WTC11 (cell line): ENCODE measurements around the gene CDH13. TPM values are rescaled to one million over a fixed set of nuclear protein-coding genes. Genes with fewer than 3 reads are reported as not detected.
A peak's percentile ranks its signal among the peaks of the same experiment; 100 is the strongest.

Experiments
- ATAC-seq: fragments of 200-7000 bp; cut with Tn5 transposase; 2 replicates; pipeline ENCODE4 v1.10.0; 2021; ENCODE audit warnings: mild to moderate bottlenecking, moderate library complexity
- CTCF ChIA-PET: fragments of 300-600 bp; sonication (Branson Sonifier 250); formaldehyde crosslinking; loops from one replicate; lab custom pipeline; 2021; ENCODE audit warnings: antibody characterized with exemption; lab: Charles Lee
- POLR2A ChIA-PET: fragments of 350-600 bp; sonication (Branson Sonifier 250); formaldehyde crosslinking; loops from one replicate; lab custom pipeline; 2021; ENCODE audit warnings: antibody characterized with exemption; lab: Charles Lee
- DNase-seq: peaks from one replicate; pipeline ENCODE4 v3.0.0; 2021; ENCODE audit warnings: low spot score
- H3K27ac Mint-ChIP-seq: 2 replicates; pipeline ENCODE4 v1.8.0; 2021; ENCODE audit warnings: mixed read lengths
- H3K27me3 Mint-ChIP-seq: 2 replicates; pipeline ENCODE4 v1.8.0; 2021; ENCODE audit warnings: low read depth, mild to moderate bottlenecking, moderate library complexity, mixed read lengths
- H3K36me3 Mint-ChIP-seq: 2 replicates; pipeline ENCODE4 v1.8.0; 2021; ENCODE audit warnings: mixed read lengths
- H3K4me1 Mint-ChIP-seq: 2 replicates; pipeline ENCODE4 v1.8.0; 2022; ENCODE audit warnings: mixed read lengths
- H3K4me3 Mint-ChIP-seq: 2 replicates; pipeline ENCODE4 v1.8.0; 2021; ENCODE audit warnings: mild to moderate bottlenecking, moderate library complexity, mixed read lengths
- H3K9me3 Mint-ChIP-seq: 2 replicates; pipeline ENCODE4 v1.8.0; 2021; ENCODE audit warnings: mixed read lengths
- JAZF1 ChIP-seq: fragments of 250-450 bp; sonication (Bioruptor Pico); IDR thresholded peaks from 2 replicates; pipeline ENCODE4 v1.9.0; 2021; ENCODE audit warnings: moderate library complexity, mild to moderate bottlenecking, inconsistent platforms
- NFE2L1 ChIP-seq: sonication (generic); formaldehyde crosslinking; IDR thresholded peaks from 2 replicates; pipeline ENCODE4 v1.8.1; 2023; ENCODE audit warnings: missing genetic modification reagents
- NR3C1 ChIP-seq: sonication (generic); formaldehyde crosslinking; conservative IDR thresholded peaks from 2 replicates; pipeline ENCODE4 v1.8.1; 2023; ENCODE audit warnings: low read depth, mild to moderate bottlenecking, missing genetic modification reagents
- RELA ChIP-seq: sonication (generic); formaldehyde crosslinking; IDR thresholded peaks from 2 replicates; pipeline ENCODE4 v1.8.1; 2022; ENCODE audit warnings: missing genetic modification reagents, mild to moderate bottlenecking, borderline replicate concordance
- ZBTB21 ChIP-seq: sonication (generic); formaldehyde crosslinking; IDR thresholded peaks from 2 replicates; pipeline ENCODE4 v1.8.1; 2023; ENCODE audit warnings: mild to moderate bottlenecking, missing genetic modification reagents, borderline replicate concordance
- ZNF232 ChIP-seq: sonication (generic); formaldehyde crosslinking; IDR thresholded peaks from 2 replicates; pipeline ENCODE4 v1.8.0; 2022; ENCODE audit warnings: mild to moderate bottlenecking, missing genetic modification reagents
- ZNF396 ChIP-seq: fragments of 250-450 bp; sonication (Bioruptor Pico); IDR thresholded peaks from 2 replicates; pipeline ENCODE4 v1.8.0; 2021; ENCODE audit warnings: mild to moderate bottlenecking, moderate library complexity, borderline replicate concordance
- ZNF671 ChIP-seq: fragments of 250-450 bp; sonication (Bioruptor Pico); IDR thresholded peaks from 2 replicates; pipeline ENCODE4 v1.8.0; 2021; ENCODE audit warnings: mild to moderate bottlenecking
- total RNA-seq: library from RNA; stranded (reverse); gene quantifications from 3 replicates; pipeline ENCODE4 v1.2.3, GENCODE V29; 2021
- TF ChIP-seq, protein P1 (sequence below): sonication (generic); formaldehyde crosslinking; IDR thresholded peaks from 2 replicates; pipeline ENCODE4 v1.8.0; 2023; ENCODE audit warnings: mild to moderate bottlenecking, missing genetic modification reagents
- TF ChIP-seq, protein P2 (sequence below): fragments of 250-450 bp; sonication (Bioruptor Pico); IDR thresholded peaks from 2 replicates; pipeline ENCODE4 v1.9.0; 2021; ENCODE audit warnings: mild to moderate bottlenecking
- TF ChIP-seq, protein P3 (sequence below): fragments of 200-600 bp; IDR thresholded peaks from 2 replicates; pipeline ENCODE4 v1.8.0; 2022; ENCODE audit warnings: antibody characterized with exemption
- TF ChIP-seq, protein P4 (sequence below): sonication (generic); formaldehyde crosslinking; IDR thresholded peaks from 2 replicates; pipeline ENCODE4 v1.8.1; 2022; ENCODE audit warnings: missing genetic modification reagents, borderline replicate concordance
- TF ChIP-seq, protein P5 (sequence below): fragments of 250-450 bp; sonication (Bioruptor Pico); IDR thresholded peaks from 2 replicates; pipeline ENCODE4 v1.9.0; 2021; ENCODE audit warnings: mild to moderate bottlenecking
- TF ChIP-seq, protein P6 (sequence below): sonication (generic); formaldehyde crosslinking; IDR thresholded peaks from 2 replicates; pipeline ENCODE4 v1.8.0; 2022; ENCODE audit warnings: mild to moderate bottlenecking, missing genetic modification reagents
- TF ChIP-seq, protein P7 (sequence below): sonication (generic); formaldehyde crosslinking; IDR thresholded peaks from 2 replicates; pipeline ENCODE4 v1.8.1; 2022; ENCODE audit warnings: low read depth, mild to moderate bottlenecking, moderate library complexity, missing genetic modification reagents, borderline replicate concordance

CDH13 gene
- total RNA-seq, 1 experiment from 2014 or later: 0.81 TPM

DNA sequence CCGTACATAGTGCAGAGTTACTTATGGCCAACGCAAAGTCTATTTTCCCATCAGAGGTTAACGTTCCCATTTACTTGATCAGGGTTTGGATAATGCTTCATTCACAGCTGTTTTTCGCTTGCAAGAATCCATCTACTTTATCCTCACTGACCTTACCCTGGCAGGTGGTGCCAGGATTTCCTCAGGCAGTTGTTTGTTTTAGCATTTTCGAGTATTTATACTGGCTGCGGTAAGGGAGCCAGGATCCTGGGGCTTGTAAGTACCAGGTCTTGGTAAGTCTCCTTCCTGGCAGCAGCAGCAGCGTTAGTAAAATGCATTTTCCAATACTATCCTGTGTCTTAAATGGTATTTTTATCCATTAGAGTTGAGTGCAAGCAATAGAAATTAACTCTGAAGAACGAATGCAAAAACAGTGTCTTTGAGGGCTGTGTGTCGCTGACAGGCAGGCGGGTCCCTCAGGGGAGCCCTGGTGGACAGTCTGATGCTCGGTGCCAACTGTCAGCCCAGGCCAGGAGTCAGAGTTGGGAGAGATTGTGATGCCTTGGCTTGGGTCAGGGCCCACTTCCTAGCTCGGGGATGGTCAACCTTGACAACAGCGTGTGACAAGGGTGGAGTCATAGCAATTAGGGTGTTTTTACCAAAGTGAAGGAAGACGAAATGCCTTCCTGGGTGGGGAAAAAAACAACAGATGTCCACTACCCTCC lies 1088.6 kb downstream of the CDH13 start (continued):
- TF ChIP-seq, protein P1, sequence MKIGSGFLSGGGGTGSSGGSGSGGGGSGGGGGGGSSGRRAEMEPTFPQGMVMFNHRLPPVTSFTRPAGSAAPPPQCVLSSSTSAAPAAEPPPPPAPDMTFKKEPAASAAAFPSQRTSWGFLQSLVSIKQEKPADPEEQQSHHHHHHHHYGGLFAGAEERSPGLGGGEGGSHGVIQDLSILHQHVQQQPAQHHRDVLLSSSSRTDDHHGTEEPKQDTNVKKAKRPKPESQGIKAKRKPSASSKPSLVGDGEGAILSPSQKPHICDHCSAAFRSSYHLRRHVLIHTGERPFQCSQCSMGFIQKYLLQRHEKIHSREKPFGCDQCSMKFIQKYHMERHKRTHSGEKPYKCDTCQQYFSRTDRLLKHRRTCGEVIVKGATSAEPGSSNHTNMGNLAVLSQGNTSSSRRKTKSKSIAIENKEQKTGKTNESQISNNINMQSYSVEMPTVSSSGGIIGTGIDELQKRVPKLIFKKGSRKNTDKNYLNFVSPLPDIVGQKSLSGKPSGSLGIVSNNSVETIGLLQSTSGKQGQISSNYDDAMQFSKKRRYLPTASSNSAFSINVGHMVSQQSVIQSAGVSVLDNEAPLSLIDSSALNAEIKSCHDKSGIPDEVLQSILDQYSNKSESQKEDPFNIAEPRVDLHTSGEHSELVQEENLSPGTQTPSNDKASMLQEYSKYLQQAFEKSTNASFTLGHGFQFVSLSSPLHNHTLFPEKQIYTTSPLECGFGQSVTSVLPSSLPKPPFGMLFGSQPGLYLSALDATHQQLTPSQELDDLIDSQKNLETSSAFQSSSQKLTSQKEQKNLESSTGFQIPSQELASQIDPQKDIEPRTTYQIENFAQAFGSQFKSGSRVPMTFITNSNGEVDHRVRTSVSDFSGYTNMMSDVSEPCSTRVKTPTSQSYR (CRISPR knock-in tag): no peak
- TF ChIP-seq NR3C1 (CRISPR knock-in tag) (no peak), NFE2L1 (CRISPR knock-in tag) (no peak), JAZF1 (CRISPR knock-in tag) (no peak), ZNF232 (CRISPR knock-in tag) (no peak)
- TF ChIP-seq, protein P2, sequence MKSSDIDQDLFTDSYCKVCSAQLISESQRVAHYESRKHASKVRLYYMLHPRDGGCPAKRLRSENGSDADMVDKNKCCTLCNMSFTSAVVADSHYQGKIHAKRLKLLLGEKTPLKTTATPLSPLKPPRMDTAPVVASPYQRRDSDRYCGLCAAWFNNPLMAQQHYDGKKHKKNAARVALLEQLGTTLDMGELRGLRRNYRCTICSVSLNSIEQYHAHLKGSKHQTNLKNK (CRISPR knock-in tag): no peak

DNA sequence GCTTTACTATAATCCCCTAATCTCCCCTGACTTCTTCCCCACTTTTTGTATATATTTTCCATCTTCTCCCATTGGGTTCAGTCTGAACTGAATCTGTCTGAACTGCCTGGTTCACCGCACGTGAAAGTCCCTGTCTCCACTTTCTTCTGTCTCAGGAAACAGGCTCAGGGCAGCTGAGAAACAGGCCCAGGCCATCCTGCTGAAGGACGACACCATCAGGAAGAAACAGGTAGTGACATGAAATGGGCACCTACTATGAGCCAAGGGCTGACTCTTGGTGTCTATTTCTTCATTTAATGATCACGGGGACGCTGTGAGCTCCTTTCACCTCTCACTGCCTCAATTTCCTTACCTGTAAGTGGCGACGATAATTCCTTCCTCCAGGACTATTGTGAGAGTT lies 1090.5 kb downstream of the CDH13 start:
- ATAC-seq (peak; percentile 86), DNase-seq (peak; percentile 51)
- ChIA-PET CTCF (interaction anchor here (0.8 to 2.2 kb wide), 10 partner anchors 9 to 297 kb away, joined by 3 to 11 read pairs (median 4); no protein-coding TSS in a partner anchor), POLR2A (no interaction called here)
- Mint-ChIP-seq H3K4me3 (no peak overlapping the region), H3K4me1 (peaks cover 15% of the 10 kb centered on the region), H3K36me3 (no peaks in the 10 kb centered on the region), H3K9me3 (no peaks in the 10 kb centered on the region), H3K27me3 (no peaks in the 10 kb centered on the region), H3K27ac (no peak overlapping the region)
- TF ChIP-seq, protein P3, sequence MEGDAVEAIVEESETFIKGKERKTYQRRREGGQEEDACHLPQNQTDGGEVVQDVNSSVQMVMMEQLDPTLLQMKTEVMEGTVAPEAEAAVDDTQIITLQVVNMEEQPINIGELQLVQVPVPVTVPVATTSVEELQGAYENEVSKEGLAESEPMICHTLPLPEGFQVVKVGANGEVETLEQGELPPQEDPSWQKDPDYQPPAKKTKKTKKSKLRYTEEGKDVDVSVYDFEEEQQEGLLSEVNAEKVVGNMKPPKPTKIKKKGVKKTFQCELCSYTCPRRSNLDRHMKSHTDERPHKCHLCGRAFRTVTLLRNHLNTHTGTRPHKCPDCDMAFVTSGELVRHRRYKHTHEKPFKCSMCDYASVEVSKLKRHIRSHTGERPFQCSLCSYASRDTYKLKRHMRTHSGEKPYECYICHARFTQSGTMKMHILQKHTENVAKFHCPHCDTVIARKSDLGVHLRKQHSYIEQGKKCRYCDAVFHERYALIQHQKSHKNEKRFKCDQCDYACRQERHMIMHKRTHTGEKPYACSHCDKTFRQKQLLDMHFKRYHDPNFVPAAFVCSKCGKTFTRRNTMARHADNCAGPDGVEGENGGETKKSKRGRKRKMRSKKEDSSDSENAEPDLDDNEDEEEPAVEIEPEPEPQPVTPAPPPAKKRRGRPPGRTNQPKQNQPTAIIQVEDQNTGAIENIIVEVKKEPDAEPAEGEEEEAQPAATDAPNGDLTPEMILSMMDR: peak; percentile 34; the same call in 1 of the 2 replicates
- TF ChIP-seq ZBTB21 (CRISPR knock-in tag): no peak
- TF ChIP-seq ZNF396: 0 out of 2 replicates have a peak, but pooled peaks have one; percentile 47

DNA sequence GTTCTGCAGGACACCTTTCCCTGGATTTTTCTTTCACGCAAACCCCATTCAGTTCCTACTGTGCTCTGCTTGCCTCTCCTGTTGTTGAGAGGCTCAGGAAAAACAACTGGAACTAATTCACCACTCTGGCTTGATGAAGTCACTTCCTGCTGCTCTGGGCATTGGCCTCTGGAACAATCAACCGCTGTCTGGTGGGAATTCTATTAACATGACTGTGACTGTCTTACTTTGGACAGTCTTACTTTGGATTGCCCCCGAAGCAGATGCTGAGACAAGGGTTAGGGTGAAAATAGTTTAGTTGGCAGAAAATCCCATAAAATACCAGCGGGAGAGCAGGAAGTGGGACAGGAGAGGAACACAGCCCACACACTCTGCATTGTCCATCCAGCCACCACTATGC lies 1091.0 kb downstream of the CDH13 start:
- CTCF ChIA-PET: interaction anchor here (0.8 to 2.2 kb wide), 10 partner anchors 9 to 297 kb away, joined by 3 to 11 read pairs (median 4); no protein-coding TSS in a partner anchor
- no peaks in the 10 kb centered on the region for H3K36me3 Mint-ChIP-seq
- H3K27ac Mint-ChIP-seq: 0 out of 2 replicates have a peak overlapping the region, but pooled peaks have one; percentile 16

More for the DNA sequence above, 1091.0 kb downstream of the CDH13 start:
- DNase-seq (no peak), ATAC-seq (no peak)
- no peaks in the 10 kb centered on the region for H3K9me3 Mint-ChIP-seq
- POLR2A ChIA-PET: no interaction called here
- TF ChIP-seq, protein P4, sequence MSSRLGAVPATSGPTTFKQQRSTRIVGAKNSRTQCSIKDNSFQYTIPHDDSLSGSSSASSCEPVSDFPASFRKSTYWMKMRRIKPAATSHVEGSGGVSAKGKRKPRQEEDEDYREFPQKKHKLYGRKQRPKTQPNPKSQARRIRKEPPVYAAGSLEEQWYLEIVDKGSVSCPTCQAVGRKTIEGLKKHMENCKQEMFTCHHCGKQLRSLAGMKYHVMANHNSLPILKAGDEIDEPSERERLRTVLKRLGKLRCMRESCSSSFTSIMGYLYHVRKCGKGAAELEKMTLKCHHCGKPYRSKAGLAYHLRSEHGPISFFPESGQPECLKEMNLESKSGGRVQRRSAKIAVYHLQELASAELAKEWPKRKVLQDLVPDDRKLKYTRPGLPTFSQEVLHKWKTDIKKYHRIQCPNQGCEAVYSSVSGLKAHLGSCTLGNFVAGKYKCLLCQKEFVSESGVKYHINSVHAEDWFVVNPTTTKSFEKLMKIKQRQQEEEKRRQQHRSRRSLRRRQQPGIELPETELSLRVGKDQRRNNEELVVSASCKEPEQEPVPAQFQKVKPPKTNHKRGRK: no peak
- TF ChIP-seq RELA (CRISPR knock-in tag) (no peak), ZNF232 (CRISPR knock-in tag) (no peak), ZNF671 (CRISPR knock-in tag) (no peak)
- TF ChIP-seq, protein P5, sequence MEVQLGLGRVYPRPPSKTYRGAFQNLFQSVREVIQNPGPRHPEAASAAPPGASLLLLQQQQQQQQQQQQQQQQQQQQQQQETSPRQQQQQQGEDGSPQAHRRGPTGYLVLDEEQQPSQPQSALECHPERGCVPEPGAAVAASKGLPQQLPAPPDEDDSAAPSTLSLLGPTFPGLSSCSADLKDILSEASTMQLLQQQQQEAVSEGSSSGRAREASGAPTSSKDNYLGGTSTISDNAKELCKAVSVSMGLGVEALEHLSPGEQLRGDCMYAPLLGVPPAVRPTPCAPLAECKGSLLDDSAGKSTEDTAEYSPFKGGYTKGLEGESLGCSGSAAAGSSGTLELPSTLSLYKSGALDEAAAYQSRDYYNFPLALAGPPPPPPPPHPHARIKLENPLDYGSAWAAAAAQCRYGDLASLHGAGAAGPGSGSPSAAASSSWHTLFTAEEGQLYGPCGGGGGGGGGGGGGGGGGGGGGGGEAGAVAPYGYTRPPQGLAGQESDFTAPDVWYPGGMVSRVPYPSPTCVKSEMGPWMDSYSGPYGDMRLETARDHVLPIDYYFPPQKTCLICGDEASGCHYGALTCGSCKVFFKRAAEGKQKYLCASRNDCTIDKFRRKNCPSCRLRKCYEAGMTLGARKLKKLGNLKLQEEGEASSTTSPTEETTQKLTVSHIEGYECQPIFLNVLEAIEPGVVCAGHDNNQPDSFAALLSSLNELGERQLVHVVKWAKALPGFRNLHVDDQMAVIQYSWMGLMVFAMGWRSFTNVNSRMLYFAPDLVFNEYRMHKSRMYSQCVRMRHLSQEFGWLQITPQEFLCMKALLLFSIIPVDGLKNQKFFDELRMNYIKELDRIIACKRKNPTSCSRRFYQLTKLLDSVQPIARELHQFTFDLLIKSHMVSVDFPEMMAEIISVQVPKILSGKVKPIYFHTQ: no peak
- TF ChIP-seq, protein P6, sequence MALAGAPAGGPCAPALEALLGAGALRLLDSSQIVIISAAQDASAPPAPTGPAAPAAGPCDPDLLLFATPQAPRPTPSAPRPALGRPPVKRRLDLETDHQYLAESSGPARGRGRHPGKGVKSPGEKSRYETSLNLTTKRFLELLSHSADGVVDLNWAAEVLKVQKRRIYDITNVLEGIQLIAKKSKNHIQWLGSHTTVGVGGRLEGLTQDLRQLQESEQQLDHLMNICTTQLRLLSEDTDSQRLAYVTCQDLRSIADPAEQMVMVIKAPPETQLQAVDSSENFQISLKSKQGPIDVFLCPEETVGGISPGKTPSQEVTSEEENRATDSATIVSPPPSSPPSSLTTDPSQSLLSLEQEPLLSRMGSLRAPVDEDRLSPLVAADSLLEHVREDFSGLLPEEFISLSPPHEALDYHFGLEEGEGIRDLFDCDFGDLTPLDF (CRISPR knock-in tag): no peak
- TF ChIP-seq, protein P3: no peak
- TF ChIP-seq, protein P7, sequence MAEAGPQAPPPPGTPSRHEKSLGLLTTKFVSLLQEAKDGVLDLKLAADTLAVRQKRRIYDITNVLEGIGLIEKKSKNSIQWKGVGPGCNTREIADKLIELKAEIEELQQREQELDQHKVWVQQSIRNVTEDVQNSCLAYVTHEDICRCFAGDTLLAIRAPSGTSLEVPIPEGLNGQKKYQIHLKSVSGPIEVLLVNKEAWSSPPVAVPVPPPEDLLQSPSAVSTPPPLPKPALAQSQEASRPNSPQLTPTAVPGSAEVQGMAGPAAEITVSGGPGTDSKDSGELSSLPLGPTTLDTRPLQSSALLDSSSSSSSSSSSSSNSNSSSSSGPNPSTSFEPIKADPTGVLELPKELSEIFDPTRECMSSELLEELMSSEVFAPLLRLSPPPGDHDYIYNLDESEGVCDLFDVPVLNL (CRISPR knock-in tag): no peak
- TF ChIP-seq, all 79 proteins: peak for 0
- Mint-ChIP-seq H3K4me3 (no peak overlapping the region), H3K4me1 (peaks cover 15% of the 10 kb centered on the region), H3K27me3 (no peaks in the 10 kb centered on the region)
